HG03095 (cell line): ENCODE results near the gene ANTKMT.

Experiments
- ATAC-seq: cut with Tn5 transposase; IDR thresholded peaks from one replicate; pipeline ENCODE4 v1.9.1; 2021; ENCODE audit warnings: moderate library complexity; ENCODE audit not compliant: unreplicated experiment

The ANTKMT gene, protein sequence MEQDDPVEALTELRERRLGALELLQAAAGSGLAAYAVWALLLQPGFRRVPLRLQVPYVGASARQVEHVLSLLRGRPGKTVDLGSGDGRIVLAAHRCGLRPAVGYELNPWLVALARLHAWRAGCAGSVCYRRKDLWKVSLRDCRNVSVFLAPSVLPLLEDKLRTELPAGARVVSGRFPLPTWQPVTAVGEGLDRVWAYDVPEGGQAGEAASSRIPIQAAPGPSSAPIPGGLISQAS

GRCh38 chr16:720990-721764 lies at the start of gene ANTKMT:
Gene ANTKMT (plus strand): TSS chr16:721146. CDS start chr16:721275, 129 bp downstream.
- ATAC-seq: peak; percentile 44

DNA sequence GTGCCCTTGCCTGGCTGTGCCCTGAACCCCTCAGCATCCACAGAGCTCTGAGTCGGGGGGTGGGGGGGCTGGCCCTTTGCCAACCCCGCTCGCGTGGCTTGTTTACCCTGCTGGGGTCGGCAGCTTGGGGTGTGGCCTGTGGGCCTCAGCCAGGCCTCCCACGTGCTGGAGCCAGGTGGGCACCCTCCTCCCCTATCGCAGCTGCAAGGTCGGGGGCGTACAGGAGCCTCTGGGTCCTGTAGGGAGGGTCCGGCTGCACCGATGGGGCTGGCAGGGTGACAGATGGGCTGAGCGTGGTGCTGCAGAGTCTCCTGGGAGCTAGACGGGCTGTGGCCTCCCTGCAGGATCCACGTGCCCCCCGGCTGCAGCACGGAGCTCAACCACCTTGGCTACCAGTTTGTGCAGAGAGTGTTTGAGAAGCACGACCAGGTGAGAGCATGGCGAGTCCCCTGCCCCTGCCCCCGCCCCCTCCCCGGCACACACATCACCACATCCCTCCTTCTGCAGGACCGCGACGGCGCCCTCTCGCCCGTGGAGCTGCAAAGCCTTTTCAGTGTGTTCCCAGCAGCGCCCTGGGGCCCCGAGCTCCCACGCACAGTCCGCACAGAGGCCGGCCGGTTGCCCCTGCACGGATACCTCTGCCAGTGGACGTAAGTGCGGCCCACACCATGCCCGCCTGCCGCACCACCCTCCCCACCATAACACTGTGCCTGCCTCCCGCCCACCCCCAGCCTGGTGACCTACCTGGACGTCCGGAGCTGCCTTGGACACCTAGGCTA lies 49.4 kb upstream of the ANTKMT start:
- ATAC-seq: no peak

- no peak for ATAC-seq
Observed at GRCh38 chr16:672371-672770, 48.6 kb upstream of the ANTKMT start.

- no peak for ATAC-seq
Observed at GRCh38 chr16:672851-673250, 48.1 kb upstream of the ANTKMT start.

DNA sequence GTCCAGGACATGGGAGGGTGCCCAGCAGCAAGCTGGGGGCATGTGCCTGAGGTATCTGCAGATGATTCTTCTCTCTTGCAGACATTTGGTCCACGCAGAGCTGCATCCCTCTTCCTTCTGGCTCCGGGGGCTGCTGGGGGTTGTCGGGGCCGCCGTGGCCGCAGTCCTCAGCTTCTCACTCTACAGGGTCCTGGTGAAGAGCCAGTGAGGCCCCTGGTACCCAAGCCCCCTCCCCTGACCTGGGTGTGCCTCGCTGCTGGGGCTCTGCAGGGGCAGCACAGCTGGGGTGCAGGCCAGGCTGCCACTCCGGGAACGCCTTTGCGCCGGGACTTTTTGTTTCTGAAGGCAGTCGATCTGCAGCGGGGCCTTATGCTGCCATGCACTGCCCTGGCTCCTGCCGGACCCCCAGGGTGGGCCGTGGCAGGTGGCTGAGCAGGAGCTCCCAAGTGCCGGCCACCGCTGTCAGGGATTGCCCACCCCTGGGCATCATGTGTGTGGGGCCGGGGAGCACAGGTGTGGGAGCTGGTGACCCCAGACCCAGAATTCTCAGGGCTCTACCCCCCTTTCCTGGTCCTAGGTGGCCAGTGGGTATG lies 47.5 kb upstream of the ANTKMT start:
- no peak for ATAC-seq

DNA sequence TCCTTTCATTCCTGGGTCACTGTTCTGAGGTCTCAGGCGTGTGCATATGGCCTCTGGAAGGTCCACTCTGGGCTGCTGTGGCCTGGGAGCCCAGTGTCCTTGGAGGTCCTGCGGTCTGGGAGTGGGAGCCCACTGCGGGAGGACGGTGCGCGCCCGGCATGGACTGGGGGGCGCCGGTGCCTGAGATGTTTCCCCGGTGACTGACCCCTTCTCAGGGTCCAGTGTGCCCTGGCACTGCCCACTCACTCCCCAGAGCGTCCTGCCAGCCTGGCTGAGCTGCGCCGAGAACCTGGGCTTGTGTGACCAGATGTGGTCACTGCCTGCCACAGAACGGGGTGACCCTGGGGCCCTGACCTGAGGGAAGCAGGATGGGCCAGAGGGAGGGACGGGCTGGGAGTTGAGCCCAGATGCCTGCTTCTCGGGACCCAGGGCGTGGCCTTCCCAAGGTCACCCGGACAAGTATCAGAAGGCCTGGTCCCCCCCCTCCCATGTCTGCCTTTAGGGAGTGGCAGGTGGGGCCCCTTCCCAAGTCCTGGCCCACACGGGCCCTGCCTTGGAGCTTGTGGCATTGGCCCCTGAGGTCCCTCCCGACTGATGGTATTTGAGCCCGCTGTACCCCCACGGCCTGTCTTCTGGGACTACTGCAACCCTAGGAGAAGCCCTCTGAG lies 46.6 kb upstream of the ANTKMT start:
- no peak for ATAC-seq

- no peak for ATAC-seq
Observed at GRCh38 chr16:674968-675883, 45.7 kb upstream of the ANTKMT start, which contains the start of gene RHBDL1. Gene RHBDL1 (plus strand): TSS chr16:675671. CDS start chr16:675791, 120 bp downstream.

DNA sequence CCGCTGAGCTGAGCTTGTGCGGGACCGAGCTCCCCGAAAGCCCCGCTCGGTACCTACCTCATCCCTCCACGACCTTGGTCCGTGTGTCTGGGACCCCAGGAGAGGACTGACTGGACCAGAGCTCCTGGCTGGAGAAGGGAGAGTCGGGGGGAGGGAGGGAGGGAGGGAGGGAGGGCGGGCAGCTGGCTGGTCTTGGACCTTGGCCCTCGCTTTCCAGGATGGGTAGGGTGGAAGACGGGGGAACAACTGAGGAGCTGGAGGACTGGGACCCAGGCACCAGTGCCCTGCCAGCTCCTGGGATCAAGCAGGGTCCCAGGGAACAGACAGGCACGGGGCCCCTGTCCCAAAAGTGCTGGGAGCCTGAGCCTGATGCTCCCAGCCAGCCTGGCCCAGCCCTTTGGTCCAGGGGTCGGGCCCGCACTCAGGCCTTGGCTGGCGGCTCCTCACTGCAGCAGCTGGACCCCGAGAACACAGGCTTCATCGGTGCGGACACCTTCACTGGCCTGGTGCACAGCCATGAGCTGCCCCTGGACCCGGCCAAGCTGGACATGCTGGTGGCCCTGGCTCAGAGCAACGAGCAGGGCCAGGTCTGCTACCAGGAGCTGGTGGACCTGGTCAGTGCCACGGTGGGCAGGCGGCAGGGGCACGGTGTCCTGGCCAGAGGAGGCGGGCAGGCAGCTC lies 44.9 kb upstream of the ANTKMT start:
- ATAC-seq: no peak

DNA sequence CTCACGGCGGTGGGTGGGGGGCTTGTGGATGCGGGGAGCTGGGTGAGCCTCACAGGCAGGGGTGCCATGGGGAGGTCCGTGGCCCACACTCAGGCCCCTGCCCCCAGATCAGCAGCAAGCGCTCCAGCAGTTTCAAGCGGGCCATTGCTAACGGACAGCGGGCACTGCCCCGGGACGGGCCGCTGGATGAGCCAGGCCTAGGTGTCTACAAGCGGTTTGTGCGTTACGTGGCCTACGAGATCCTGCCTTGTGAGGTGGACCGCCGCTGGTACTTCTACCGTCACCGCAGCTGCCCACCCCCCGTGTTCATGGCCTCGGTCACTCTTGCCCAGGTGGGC lies 44.4 kb upstream of the ANTKMT start:
- no peak for ATAC-seq

- ATAC-seq: no peak
Observed at GRCh38 chr16:676913-677312, 44.0 kb upstream of the ANTKMT start.

DNA sequence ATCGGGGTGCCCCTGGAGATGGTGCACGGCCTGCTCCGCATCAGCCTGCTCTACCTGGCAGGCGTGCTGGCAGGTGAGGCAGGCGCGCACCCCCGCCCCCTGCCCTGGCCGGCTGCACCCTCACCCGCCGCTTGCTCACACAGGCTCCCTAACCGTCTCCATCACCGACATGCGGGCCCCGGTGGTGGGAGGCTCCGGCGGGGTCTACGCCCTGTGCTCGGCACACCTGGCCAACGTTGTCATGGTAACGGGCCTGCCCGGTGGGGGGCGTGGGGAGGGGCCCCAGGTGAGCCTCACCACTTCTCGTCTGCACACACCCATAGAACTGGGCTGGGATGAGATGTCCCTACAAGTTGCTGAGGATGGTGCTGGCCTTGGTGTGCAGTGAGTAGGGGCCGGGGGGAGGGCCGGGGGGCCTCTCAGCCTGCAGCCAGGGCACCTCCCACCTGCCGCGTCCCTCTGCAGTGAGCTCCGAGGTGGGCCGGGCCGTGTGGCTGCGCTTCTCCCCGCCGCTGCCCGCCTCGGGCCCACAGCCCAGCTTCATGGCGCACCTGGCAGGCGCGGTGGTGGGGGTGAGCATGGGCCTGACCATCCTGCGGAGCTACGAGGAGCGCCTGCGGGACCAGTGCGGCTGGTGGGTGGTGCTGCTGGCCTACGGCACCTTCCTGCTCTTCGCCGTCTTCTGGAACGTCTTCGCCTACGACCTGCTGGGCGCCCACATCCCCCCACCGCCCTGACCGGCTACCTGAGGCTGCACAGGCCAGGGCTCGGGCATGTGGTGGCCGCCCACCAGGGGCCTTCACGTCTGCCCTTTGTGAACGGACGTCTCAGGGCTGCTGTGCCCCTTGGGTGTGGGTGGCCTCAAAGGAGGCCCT lies 43.4 kb upstream of the ANTKMT start:
- ATAC-seq: no peak

DNA sequence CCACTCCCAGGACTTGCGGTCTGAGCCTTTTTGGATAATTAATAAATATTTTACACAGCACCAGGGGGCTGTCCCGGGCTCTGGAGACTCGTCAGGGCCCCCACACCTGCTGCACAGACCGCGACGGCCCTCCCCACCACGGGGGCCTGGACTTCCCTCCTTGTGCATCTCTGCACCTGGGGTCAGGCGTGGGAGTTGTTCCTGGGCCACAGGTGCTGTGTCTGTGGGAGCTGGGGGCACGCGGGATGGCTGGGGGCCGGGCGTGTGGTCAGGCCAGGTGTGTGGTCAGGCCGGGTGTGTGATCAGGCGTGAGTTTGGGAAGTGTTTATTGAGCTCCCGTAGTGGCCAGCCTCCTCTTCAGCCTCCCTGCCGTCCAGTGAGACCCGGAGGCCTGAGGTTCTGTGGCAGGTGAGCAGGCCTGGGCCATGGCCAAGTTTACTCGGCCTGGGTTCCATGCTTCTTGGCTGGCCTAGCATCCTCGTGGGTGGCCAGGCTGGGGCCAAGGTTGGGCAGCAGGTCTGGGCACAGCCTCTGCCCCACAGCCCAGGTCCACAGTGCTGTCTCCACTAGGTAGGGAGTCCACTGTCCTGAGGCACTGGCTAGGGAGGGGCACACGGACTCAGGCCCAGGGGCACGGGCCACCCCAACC lies 42.6 kb upstream of the ANTKMT start:
- ATAC-seq: no peak

DNA sequence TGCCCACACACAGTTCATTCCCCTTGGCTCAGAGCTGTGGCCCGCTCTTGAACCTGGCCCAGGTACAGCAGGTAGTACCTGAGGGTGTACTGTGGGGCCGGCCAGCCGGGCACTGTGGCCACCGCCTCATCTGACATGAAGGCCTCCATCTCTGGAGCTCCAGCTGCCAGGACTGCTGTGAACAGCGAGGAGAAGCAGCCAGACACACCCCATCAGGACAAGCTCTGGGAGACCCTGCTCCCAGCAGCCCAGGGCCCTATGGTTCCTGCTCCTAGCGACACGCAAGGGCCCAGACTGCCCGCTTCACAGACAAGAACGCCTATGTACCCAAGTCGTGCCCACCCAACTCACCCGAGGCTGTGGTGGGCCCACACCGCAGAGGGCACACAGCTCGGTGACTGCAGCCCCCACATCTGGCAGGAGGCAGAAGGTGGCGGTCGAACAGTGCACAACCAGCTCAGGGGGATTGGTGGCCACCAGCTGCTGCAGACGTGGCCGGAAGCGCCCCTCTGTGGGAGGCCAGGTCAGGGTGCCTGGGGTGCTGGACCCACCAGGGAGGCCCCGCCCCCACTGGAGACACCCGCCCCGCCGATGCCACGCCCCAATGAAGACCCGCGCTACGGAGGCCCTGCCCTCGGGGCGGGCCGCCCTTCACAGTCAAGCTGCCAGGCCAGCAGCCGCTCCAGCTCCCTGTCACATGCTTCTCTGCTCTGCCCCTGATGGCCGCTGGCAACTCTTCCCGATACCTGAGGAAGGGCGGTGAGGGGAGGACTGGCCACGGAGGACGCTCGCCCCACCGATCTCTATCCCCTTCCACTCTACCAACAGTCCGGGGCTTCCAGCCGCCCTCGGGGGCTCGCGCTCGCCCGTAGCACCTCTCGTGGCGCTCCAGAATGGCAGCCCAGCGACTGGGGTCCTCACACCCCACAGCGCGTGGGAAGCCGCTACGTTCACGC lies 41.8 kb upstream of the ANTKMT start:
- no peak for ATAC-seq

GRCh38 chr16:679814-680624 lies 40.9 kb upstream of the ANTKMT start, which contains the start of gene STUB1:
Gene STUB1 (plus strand): TSS chr16:680410. CDS start chr16:680526, 116 bp downstream.
- ATAC-seq: peak; percentile 27

DNA sequence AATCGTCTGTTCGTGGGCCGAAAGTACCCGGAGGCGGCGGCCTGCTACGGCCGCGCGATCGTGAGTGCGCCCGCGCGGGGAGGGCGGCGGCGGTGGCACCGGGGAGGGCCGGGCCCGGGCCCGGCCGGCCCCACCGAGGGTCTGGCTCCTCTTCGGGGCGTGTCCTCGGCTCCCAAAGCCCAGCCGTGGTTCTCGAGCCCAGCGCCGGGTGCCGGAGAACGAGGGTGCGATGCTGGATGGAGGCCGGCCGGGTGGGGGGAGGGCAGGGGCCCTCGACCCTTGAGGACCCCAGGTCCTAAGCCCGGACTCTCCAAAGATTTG lies 40.4 kb upstream of the ANTKMT start:
- no peak for ATAC-seq
